Fibroblast of peridontal ligament (primary cell): Measurements from ENCODE around the gene TAB3.
"Not testable (repeated sequence)": the region's sequence is repeated elsewhere in the genome, so short reads cannot be mapped to it uniquely, and the experiment has no call there.

ENCODE experiments used
- DNase-seq: peaks from one replicate; pipeline ENCODE4 v3.0.0-alpha.2; 2010; ENCODE audit errors: extremely low read depth

Gene TAB3

DNA sequence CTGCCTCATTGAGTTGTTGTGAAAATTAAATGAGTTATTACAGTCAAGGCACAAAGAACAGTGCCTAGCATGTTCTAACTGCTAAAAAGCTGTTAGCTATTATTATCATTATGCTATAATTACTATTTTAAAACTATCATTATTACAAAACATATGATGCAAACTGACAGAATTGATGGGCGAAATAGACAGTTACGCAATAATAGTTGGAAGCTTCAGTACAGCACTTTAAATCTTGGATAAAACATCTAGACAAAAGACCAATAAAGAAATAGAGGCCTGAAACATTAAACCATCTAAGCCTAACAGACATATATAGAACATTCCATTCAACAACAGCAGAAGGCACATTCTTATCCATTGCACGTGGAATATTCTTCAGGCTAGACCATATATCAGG lies 73.0 kb downstream of the TAB3 start:
- no peak for DNase-seq

DNA sequence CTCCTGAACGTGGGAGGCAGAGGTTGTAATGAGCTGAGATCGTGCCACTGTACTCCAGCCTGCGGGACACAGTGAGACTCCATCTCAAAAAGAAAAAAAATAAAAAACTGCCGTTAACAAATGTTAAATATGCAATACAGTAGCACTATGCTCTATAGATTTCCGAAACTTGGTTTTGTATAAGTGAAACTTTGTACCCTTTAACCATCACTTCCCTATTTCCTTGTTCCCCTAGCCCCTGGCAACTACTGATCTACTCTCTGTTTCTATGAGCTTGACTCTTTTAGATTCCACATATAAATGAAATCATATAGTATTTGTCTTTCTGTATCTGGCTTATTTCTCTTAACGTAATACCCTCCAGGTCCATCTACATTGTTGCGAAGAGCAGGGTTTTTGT lies 74.1 kb downstream of the TAB3 start:
- DNase-seq: no peak

DNA sequence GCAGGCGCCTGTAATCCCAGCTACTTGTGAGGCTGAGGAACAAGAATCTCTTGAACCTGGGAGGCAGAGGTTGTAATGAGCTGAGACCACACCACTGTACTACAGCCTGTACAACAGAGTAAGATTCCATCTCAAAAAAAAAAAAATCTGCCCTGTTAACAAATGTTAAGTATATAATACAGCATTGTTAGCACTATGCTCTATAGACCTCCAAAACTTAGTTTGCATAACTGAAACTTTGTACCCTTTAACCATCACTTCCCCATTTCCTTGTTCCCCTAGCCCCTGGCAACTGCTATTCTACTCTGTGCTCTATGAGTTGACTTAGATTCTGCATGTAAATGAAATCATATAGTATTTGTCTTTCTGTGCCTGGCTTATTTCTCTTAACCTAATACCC lies 76.7 kb downstream of the TAB3 start:
- no peak for DNase-seq

DNA sequence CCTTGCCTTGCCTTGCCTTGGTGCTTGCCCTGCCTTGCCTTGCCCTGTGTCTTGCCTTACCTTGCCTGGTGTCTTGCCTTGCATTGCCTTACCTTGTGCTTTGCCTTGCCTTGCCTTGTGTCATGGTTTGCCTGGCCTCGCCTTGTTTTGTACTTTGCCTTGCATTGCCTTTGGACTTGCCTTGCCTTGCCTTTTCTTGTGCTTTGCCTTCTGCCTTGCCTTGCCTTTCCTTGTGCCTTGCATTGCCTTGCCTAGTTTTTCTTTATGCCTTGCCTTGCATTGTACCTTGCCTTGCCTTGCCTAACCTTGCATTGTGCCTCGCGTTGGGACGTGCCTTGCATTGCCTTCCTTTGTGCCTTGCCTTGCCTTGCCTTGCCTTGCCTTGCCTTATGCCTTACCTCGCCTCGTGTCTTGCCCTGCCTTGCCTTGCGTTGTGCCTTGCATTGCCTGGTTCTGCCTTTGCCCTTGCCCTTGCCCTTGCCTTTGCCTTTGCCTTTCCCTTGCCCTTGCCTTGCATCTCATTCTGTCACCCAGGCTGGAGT lies 82.8 kb downstream of the TAB3 start:
- DNase-seq: no peak

DNA sequence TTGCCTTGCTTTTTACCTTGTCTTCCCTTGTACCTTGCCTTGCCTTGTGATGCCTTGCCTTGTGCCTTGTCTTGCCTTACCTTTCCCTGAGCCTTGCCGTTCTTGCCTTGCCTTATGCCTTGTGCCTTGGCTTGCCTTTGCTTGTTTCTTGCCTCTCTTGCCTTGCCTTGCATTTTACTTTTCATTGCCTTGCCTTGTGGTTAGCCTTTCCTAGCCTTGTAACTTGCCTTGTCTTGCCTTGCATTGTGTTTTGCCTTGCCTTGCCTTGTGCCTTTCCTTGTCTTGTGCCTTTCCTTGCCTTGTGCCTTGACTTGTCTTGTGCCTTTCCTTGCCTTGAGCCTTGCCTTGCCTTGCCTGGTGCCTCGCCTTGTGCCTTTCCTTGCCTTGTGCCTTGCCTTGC lies 84.6 kb downstream of the TAB3 start:
- no peak for DNase-seq

DNA sequence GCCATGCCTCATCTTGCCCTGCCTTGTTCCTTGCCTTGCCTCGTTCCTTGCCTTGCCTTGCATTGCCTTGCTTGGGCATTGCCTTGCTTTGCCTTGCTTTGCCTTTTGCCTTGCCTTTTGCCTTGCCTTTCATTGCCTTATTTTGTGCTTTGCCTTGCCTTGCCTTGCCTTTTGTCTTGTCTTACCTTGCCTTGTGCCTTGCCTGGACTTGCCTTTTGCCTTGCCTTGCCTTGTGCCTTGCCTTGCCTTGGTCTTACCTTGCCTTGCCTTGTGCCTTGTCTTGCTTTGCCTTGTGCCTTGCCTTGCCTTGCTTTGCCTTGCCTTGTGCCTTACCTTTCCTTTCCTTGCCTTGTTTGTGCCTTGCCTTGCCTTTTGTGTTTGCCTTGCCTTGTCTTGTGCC lies 88.2 kb downstream of the TAB3 start:
- no peak for DNase-seq

DNA sequence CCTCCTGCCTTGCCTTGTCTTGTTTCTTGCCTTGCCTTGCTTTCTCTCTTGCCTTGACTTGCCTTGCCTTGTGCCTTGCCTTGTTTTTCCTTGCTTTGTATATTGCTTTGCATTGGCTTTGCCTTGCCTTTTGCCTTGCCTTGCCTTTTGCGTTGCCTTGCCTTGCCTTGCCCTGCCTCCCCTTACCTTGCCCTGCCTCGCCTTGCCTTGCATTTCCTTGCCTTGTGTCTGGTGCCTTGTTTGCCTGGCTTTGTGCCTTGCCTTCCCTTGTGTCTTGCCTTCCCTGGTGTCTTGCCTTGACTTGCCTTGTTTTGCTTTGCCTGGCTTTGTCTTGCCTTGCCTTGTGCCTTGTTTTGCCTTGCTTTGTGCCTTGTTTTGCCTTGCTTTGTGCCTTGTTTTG lies 89.7 kb downstream of the TAB3 start:
- DNase-seq: no peak

DNA sequence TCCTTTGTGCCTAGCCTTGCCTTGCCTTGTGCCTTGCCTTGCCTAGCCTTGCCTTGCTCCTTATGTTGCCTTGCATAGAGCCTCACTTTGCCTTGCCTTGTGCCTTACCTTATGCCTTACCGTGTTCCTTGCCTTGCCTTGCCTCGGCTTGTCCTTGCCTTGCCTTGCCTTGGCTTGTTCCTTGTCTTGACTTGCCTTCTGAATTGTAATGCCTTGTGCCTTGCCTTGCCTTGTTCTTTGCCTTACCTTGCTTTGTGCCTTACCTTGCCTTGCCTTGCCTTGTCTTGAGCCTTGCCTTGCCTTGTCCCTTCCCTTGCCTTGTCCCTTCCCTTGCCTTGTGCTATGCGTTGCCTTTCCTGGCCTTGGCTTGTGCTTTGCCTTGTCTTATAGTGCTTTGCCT lies 90.2 kb downstream of the TAB3 start:
- DNase-seq: no peak

DNA sequence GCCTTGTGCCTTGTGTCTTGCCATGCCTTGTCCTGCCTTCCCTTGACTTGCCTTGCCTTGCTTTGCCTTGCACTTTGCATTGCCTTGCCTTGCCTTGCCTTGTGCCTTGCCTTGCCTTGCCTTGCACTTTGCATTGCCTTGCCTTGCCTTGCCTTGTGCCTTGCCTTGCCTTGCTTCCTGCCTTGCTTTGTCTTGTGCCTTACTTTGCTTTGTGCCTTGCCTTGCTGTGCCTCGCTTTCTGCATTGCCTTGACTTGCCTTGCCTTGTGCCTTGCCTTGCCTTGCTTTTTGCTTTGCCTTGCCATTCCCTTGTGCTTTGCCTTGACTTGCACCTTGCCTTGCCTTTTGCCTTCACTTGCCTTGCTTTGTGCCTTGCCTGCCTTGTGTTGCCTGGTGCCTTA lies 91.8 kb downstream of the TAB3 start:
- DNase-seq: not testable (repeated sequence)

DNA sequence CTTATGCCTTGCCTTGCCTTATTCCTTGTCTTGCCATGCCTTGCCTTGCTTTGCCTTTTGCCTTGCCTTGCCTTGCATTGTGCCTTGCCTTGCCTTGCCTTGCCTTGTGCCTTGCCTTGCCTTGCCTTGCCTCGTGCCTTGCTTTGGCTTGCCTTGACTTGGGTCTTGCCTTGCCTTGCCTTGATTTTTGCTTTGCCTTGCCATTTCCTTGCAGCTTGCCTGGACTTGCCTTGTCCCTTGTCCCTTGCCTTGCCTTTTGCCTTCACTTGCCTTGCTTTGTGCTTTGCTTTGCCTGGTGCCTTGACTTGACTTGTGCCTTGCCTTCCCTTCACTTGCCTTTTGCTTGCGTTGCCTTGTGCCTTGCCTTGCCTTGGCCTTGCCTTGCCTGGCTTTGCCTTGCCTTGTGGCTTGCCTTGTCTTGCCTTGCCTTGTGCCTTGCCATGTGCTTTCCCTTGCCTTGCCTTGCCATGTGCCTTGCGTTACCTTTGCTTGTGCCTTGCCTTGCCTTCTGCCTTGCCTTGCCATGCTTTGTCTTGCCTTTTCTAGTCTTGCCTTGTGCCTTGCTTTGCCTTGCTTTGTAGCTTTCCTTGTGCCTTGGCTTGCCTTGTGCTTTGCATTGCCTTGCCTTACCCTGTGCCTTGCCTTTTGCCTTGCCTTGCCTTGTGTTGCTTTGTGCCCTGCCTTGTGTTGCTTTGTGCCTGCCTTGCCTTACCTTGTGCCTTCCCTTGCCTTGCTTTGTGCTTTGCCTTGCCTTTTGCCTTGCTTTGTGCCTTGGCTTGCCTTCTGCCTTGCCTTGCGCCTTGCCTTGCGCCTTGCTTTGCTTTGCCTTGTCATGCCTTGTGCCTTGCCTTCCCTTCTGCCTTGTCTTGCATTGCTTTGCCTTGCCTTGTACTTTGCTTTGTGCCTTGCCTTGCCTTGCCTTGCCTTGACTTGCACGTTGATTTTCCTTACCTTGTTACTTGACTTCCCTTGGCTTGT lies 92.8 kb downstream of the TAB3 start:
- no peak for DNase-seq

DNA sequence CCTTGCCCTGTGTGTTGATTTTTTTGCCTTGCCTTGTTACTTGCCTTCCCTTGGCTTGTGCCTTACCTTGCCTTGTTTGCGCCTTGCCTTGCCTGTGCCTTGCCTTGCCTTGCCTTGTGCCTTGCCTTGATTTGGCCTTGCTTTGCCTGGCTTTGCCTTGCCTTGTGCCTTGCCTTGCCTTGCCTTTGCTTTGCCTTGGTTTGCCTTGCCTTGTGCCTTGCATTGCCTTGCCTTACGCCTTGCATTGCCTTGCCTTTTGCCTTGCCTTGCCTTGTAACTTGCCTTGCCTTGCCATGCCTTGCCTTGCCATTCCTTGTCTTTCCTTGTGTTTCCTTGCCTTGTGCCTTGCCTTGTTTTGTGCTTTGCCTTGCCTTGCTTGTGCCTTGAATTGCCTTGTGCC lies 94.6 kb downstream of the TAB3 start:
- DNase-seq: no peak

DNA sequence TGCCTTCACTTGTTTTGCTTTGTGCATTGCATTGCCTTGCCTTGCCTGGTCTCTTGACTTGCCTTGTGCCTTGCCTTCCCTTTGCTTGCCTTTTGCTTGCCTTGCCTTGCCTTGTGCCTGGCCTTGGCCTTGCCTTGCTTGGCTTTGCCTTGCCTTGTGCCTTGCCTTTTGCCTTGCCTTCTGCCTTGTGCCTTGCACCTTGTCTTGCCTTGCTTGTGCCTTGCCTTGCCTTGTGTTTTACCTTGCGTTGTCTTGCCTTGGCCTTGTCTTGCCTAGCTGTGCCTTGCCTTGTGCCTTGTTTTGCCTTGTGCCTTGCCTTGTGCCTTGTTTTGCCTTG lies 95.3 kb downstream of the TAB3 start:
- no peak for DNase-seq

DNA sequence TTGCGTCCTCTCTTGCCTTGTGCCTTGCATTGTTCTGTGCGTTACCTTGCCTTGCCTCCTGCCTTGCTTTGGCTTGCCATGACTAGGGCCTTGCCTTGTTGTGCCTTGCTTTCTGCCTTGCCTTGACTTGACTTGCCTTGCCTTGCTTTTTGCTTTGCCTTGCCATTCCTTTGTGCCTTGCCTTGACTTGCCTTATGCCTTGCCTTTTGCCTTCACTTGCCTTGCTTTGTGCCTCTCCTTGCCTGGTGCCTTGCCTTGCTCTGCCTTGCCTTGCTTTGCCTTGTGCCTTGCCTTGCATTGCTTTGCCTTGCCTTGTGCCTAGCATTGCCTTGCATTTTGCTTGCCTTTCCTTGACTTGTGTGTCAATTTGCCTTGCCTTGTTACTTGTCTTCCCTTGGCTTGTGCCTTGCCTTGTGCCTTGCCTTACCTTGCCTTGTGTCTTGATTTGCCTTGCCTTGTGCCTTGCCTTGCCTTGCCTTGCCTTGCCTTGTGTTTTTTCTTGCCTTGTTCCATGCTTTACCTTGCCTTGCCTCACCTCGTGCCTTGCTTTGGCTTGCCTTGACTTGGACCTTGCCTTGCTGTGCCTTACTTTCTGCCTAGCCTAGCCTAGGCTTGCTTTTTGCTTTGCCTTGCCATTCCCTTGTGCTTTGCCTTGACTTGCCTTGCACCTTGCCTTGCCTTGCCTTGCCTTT lies 95.8 kb downstream of the TAB3 start:
- DNase-seq: no peak

DNA sequence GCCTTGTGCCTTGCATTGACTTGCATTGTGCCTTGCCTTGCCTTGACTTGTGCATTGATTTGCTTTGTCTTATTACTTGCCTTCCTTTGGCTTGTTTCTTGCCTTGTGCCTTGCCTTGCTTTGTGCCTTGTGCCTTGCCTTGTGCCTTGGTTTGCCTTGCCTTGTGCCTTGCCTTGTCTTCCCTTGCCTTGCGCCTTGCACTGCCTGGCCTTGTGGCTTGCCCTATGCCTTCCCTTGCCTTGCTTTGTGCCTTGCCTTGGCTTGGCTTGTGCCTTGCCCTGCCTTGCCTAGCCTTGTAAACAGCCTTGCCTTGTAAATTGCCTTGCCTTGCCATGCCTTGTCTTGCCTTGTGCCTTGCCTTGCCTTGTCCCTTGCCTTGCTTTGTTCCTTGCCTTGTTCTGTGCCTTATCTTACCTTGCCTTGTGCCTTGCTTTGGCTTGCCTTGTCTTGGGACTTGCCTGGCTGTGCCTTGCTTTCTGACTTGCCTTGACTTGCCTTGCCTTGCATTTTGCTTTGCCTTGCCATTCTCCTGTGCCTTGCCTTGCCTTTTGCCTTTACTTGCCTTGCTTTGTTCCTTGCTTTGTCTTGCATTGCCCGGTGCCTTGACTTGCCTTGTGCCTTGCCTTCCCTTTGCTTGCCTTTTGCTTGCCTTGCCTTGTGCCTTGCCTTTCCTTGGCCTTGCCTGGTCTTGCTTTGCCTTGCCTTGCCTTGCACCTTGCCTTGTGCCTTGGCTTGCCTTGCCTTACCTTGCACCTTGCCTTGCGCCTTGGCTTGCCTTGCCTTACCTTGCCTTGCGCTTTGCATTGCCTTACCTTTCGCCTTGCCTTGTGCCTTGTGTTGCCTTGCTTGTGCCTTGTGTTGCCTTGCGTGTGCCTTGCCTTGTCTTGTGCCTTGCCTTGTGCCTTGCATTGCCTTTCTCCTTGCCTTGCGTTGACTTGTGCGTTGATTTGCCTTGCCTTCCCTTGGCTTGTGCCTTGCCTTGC lies 97.5 kb downstream of the TAB3 start:
- no peak for DNase-seq

DNA sequence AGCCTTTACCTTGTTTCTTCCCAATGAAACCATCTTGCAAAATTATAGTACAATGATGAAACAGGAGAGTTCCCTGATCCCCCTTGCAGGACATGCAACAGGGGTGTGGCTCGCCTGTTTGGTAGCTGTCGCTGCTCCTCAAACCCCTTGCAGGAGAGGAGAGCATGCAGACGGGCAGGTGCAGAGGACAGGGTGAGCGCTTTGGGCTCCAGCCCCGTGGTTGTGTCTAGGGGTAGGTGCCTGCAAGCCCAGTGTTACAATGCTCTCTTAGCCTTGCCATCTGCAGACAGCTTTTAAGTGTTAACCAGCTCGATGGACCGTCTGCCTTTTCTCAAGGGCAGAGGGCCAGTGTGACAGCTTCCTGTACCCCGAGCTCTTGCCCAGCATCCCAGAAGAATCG lies 102.0 kb downstream of the TAB3 start:
- no peak for DNase-seq

DNA sequence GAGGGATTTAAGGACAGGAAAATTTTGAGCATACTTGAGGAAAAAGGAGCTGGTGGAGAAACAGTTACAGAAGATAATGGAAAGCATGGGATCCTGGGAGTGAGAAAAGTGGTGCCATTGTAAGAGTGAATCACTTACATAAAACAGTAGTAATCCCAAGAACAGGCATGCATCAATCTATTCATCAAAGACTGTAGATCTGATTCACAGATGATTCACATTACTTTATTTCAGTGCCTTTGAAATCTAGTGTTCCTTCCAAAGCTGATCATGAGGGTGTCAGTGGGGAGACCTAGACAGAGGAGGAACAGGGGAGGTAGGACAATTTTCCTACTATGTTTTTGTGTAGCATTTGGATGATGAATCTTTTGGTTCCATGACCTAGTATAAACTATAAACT lies 102.7 kb downstream of the TAB3 start:
- DNase-seq: no peak

DNA sequence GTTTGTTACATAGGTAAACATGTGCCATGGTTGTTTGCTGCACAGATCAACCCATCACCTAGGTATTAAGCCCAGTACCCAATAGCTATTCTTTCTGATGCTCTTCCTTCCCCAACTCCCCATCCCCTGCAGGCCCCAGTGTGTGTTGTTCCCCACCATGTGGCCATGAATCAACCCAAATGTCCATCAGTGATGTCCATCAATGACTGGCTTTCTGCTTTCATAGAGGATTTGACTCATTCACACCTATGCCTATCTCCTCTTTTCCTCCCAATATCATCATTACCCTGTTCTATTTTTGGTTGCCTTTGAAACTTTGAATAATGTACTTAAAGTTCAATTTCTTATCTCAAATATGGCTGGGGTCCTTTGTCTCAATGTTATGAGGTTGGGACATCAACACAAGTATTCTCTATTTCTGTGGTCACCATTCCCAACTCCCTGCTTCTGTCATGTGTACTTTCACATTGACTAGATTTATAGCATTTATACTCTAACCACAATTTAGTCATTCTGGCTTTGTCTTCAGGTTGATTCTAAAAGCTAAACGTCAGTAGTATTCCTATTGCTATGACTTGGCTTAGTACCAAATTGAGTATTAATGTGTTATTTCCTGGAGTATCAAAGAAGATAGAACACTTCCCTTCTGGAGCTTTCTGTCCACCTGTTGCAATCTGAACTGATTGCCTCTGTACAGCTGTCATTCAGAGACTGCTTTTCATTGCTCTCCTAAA lies 107.2 kb downstream of the TAB3 start:
- DNase-seq: no peak

DNA sequence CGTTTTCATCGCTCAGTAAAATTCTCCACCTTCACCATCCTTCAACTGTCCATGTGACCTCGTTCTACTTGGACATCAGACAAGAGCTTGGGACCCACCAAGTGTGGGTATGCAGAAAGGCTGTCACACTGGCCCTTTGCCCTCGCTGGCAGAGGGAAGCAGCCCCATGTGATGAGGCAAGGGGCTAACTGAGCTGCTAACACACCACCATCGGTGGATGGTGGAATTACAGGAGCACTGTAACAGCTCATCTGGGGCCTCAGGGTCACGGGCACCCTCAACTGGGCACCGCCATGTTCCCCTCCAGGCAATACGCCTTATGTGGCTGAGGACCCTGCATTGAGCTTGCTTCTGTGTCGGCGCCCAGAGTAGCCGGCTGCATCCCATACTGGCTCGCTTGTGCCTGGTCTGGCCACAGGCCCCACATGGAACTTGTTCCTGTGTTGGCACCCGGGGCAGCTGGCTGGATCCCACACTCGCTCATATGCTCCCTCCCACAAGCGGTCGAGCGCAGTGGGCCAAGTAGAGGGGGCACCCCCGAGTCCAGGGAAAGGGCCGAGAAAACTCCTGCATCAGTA lies 109.5 kb downstream of the TAB3 start:
- no peak for DNase-seq

DNA sequence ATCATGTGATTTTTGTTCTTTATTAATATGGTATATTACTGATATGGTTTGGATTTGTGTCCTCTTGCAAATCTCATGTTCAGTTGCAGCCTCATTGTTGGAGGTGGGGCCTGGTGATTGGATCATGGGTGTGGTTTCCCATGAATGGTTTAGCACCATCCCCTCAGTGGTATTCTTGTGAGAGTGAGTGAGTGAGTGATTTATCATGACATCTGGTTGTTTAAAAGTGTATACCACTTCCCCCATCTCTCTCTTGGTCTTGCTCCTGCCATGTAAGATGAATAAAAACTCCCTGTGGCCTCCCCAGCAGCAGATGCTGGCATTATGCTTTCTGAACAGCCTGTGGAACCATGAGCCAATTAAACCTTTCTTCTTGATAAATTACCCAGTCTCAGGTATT lies 111.5 kb downstream of the TAB3 start:
- no peak for DNase-seq
